ENCODE data around the gene ZNF830. TPM values are rescaled to one million over a fixed set of nuclear protein-coding genes. Genes with fewer than 3 reads are reported as not detected.

ZNF830 gene
- total and polyA plus RNA-seq, 2 of the 13 experiments (the other 11 are each of a cell fraction or from before 2014, with no cell fraction given): 6.1 to 19.0 TPM

DNA sequence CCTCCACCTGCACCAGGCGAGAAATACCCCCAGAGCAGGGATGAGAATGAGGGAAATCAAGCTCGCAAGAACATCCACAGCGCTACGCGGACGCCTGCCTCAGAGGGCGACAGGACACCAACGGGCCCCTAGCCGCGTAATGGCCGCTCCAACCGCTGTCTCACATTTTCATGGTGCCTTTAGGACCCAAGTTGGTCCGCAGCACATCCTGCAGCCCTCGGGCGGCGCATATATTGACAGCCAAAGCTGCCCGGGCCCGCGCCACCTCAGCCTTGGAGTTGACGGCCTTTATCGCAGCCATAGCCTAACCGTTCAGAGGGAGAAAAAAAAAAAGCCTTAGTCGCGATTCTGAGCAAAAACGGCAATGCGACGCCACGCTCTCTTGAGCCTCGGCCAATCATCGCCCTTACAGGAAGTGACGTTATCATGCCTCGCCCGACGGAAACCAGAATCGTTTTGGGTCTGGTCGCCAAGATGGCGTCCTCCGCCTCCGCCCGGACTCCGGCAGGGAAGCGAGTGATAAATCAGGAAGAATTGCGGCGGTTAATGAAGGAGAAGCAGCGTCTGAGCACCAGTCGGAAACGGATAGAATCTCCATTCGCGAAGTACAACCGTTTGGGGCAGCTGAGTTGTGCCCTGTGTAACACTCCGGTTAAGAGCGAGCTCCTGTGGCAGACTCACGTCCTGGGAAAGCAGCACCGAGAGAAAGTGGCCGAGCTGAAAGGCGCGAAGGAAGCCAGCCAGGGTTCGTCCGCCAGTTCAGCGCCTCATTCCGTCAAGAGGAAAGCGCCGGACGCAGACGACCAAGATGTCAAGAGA lies at the start of gene ZNF830, which contains the start of gene CCT6B (continued):
- TF ChIP-seq, protein P1, sequence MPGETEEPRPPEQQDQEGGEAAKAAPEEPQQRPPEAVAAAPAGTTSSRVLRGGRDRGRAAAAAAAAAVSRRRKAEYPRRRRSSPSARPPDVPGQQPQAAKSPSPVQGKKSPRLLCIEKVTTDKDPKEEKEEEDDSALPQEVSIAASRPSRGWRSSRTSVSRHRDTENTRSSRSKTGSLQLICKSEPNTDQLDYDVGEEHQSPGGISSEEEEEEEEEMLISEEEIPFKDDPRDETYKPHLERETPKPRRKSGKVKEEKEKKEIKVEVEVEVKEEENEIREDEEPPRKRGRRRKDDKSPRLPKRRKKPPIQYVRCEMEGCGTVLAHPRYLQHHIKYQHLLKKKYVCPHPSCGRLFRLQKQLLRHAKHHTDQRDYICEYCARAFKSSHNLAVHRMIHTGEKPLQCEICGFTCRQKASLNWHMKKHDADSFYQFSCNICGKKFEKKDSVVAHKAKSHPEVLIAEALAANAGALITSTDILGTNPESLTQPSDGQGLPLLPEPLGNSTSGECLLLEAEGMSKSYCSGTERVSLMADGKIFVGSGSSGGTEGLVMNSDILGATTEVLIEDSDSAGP (CRISPR knock-in tag; IDR thresholded peaks at IDR 0.05; ENCODE audit: borderline replicate concordance): peak; percentile 91
- TF ChIP-seq AKAP8 (CRISPR knock-in tag; IDR thresholded peaks at IDR 0.05) (no peak), ZBTB21 (CRISPR knock-in tag; IDR thresholded peaks at IDR 0.05) (no peak), ONECUT2 (CRISPR knock-in tag; IDR thresholded peaks at IDR 0.05) (no peak), ZNF225 (CRISPR knock-in tag; IDR thresholded peaks at IDR 0.05) (peak; percentile 64; the same call in 1 of the 2 replicates), CHD4 (IDR thresholded peaks at IDR 0.05; ENCODE audit: borderline replicate concordance, low read length) (no peak), ZNF788 (CRISPR knock-in tag; IDR thresholded peaks at IDR 0.05; ENCODE audit: borderline replicate concordance) (peak; percentile 78; the same call in 1 of the 2 replicates), ZBTB7A (CRISPR knock-in tag; IDR thresholded peaks at IDR 0.05) (peak; percentile 41; the same call in 1 of the 2 replicates), HES4 (CRISPR knock-in tag; IDR thresholded peaks at IDR 0.05; ENCODE audit: borderline replicate concordance) (no peak), HOXD1 (CRISPR knock-in tag; IDR thresholded peaks at IDR 0.05) (peak; percentile 61; the same call in 1 of the 2 replicates), ZC3H4 (CRISPR knock-in tag; IDR thresholded peaks at IDR 0.05; ENCODE audit: borderline replicate concordance) (no peak)
- TF ChIP-seq, protein P2, sequence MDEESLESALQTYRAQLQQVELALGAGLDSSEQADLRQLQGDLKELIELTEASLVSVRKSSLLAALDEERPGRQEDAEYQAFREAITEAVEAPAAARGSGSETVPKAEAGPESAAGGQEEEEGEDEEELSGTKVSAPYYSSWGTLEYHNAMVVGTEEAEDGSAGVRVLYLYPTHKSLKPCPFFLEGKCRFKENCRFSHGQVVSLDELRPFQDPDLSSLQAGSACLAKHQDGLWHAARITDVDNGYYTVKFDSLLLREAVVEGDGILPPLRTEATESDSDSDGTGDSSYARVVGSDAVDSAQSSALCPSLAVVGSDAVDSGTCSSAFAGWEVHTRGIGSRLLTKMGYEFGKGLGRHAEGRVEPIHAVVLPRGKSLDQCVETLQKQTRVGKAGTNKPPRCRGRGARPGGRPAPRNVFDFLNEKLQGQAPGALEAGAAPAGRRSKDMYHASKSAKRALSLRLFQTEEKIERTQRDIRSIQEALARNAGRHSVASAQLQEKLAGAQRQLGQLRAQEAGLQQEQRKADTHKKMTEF (CRISPR knock-in tag; IDR thresholded peaks at IDR 0.05): peak; percentile 86
- TF ChIP-seq, protein P3, sequence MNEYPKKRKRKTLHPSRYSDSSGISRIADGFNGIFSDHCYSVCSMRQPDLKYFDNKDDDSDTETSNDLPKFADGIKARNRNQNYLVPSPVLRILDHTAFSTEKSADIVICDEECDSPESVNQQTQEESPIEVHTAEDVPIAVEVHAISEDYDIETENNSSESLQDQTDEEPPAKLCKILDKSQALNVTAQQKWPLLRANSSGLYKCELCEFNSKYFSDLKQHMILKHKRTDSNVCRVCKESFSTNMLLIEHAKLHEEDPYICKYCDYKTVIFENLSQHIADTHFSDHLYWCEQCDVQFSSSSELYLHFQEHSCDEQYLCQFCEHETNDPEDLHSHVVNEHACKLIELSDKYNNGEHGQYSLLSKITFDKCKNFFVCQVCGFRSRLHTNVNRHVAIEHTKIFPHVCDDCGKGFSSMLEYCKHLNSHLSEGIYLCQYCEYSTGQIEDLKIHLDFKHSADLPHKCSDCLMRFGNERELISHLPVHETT (CRISPR knock-in tag; conservative IDR thresholded peaks at IDR 0.05): no peak
- TF ChIP-seq, protein P4, sequence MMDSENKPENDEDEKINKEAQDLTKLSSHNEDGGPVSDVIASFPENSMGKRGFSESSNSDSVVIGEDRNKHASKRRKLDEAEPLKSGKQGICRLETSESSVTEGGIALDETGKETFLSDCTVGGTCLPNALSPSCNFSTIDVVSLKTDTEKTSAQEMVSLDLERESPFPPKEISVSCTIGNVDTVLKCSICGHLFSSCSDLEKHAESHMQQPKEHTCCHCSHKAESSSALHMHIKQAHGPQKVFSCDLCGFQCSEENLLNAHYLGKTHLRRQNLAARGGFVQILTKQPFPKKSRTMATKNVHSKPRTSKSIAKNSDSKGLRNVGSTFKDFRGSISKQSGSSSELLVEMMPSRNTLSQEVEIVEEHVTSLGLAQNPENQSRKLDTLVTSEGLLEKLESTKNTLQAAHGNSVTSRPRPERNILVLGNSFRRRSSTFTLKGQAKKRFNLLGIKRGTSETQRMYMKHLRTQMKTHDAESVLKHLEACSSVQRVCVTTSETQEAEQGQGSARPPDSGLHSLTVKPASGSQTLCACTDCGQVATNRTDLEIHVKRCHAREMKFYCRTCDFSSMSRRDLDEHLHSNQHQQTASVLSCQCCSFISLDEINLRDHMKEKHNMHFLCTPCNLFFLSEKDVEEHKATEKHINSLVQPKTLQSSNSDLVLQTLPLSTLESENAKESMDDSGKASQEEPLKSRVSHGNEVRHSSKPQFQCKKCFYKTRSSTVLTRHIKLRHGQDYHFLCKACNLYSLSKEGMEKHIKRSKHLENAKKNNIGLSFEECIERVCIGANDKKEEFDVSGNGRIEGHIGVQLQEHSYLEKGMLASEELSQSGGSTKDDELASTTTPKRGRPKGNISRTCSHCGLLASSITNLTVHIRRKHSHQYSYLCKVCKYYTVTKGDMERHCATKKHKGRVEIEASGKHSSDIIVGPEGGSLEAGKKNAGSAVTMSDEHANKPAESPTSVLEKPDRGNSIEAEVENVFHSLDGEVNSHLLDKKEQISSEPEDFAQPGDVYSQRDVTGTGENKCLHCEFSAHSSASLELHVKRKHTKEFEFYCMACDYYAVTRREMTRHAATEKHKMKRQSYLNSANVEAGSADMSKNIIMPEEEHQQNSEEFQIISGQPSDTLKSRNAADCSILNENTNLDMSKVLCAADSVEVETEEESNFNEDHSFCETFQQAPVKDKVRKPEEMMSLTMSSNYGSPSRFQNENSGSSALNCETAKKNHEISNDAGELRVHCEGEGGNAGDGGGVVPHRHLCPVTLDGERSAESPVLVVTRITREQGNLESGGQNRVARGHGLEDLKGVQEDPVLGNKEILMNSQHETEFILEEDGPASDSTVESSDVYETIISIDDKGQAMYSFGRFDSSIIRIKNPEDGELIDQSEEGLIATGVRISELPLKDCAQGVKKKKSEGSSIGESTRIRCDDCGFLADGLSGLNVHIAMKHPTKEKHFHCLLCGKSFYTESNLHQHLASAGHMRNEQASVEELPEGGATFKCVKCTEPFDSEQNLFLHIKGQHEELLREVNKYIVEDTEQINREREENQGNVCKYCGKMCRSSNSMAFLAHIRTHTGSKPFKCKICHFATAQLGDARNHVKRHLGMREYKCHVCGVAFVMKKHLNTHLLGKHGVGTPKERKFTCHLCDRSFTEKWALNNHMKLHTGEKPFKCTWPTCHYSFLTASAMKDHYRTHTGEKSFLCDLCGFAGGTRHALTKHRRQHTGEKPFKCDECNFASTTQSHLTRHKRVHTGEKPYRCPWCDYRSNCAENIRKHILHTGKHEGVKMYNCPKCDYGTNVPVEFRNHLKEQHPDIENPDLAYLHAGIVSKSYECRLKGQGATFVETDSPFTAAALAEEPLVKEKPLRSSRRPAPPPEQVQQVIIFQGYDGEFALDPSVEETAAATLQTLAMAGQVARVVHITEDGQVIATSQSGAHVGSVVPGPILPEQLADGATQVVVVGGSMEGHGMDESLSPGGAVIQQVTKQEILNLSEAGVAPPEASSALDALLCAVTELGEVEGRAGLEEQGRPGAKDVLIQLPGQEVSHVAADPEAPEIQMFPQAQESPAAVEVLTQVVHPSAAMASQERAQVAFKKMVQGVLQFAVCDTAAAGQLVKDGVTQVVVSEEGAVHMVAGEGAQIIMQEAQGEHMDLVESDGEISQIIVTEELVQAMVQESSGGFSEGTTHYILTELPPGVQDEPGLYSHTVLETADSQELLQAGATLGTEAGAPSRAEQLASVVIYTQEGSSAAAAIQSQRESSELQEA (CRISPR knock-in tag; IDR thresholded peaks at IDR 0.05; ENCODE audit: not compliant biosample characterization): peak; percentile 63
